CD4-positive, alpha-beta T cell treated with Interleukin-2 at 100 ng/mL for 4 hours (primary cell): ENCODE data around the gene ZNF24.

Source experiments
- DNase-seq: peaks from one replicate; pipeline ENCODE4 v3.0.0-alpha.2; 2020; ENCODE audit warnings: low spot score

Gene ZNF24

DNA sequence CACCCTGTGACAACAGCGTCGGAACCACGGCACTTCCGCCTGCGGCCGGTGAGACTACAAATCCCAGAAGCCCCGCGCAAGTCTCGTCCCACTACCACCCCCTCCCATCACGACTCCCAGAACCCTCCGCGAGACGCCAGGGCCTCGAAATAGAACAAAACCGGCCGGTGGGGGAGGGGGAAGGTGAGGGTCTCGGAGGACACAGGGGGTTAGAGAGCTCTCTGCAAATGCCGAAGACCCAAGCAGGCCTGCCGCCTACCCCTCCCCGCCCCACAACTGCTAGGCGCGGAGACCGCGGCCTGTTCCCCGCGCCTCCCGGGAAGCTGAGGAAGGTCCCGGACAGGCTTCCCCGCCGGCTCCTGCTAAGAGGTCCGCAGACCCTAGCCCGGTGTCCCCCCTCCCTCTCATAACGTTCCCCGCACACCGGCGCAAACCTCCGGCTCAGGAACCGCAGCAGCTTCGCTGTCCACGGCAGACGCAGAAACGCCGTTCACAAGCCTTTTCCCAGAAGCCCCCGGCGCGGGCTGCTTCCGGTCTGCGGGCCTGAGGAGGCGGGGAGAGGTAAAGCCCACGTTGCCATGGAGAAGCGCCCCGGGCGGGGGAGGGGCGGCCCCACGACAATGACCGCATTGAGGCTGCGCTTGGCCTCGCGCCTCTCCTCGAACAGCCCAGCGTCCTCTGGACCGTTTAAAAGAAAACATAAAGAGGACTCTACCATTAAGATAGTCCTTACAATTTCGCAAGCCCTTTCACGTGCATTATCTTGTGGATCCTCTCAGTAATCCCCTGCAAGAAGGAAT lies at the start of gene ZNF24:
Gene ZNF24, minus strand, starts transcription at position 485 of the 800 bp plus-strand sequence. CDS start 3,770 bp downstream, outside the sequence.
- peak; percentile 91 for DNase-seq

DNA sequence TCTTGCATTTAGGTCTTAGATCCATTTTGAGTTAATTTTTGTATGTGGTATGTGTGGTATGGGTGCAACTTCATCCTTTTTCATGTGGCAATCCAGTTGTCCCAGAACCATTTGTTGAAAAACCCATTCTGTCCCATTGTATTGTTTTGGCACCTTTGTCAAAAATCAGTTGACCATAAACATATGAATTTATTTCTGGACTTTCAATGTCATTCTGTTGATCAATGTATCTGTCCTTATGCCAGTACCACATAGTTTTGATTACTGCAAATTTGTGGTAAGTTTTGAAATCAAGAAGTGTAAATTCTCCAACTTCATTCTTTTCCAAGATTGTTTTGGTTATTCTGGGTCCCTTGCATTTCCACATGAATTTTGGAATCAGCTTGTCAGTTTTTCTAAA lies 49.5 kb upstream of the ZNF24 start:
- DNase-seq, result no peak

- DNase-seq, result no peak
Observed at GRCh38 chr18:35392375-35392774, 48.2 kb upstream of the ZNF24 start.

DNA sequence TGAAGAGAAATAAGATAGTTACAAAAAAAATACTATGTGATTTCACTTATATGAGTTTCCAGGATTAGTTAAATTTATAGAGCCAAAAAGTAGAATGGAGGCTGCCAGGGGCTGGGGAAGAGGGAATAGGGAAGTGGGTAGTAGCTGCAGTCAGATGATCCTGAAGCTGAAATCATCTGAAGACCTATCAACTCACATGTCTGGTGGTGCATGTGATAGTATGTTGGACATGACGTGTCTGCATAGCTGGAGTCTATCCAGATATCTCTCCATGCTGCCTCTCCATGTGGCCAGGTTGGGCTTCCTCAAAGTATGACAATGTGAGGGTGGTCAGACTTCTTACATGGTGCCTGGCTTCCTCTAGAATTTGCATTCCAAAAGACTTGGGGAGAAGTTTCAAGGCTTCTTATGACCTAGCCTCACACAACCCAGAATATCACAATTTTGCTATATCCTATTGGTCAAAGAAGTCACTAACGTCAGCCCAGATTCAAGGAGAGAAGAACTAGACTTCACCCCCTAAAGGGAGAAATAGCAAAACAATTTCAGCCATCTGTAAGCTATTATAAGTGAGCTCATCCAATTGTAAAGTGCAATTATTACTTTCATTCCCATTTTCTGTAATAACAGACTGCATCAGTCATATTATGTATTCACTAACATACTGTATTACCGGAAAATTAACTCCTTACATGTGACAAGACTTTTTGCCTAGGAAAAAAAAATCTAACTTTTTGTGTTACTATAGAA lies 46.9 kb upstream of the ZNF24 start:
- no peak for DNase-seq

GRCh38 chr18:35389095-35389618 lies 44.9 kb upstream of the ZNF24 start:
- DNase-seq, result no peak

DNA sequence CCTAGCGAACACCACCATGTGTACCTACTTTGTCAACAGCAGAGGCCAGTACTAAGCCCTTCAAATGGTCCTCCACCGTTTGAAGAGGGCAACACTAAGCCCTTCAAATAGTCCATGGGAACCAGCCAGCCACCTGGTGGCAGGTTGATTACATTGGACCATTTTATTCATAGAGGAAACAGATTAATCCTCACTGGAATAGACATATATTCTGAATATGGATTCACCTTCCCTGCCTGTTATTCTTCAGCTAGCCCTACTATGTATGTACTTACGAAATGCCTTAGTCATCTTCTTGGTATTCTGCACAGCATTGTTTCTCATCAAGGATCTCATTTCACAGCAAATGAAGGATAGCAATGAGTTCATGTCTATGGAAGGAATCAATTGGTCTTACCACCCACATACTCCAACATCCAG lies 42.9 kb upstream of the ZNF24 start:
- peak; percentile 4 for DNase-seq

DNA sequence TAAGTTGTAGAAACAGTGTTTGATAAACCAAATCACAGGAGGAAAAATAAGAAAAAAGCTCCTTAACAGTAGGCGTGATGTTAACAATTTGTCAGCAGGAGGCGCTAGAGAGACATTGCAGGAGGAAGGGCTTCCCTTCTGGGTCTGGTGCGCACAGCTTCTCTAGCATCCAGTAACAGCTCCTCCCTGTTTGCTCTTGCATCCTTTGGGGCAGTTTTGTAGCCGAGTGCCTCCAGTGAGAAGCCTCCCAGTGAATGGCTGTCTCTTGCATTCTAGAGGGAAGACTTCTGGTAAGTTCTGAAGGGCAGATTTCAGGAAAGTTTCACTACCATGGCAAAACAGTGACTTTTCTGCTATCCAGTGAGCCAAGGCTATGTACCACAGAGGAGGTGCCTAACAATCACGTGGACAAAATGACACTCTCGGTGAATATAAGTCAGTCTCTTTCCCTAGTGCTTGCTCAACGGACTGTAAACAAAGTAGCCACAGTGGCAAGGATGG lies 42.4 kb upstream of the ZNF24 start:
- DNase-seq, result peak; percentile 80

GRCh38 chr18:35383136-35383535 lies 38.9 kb upstream of the ZNF24 start:
- no peak for DNase-seq

DNA sequence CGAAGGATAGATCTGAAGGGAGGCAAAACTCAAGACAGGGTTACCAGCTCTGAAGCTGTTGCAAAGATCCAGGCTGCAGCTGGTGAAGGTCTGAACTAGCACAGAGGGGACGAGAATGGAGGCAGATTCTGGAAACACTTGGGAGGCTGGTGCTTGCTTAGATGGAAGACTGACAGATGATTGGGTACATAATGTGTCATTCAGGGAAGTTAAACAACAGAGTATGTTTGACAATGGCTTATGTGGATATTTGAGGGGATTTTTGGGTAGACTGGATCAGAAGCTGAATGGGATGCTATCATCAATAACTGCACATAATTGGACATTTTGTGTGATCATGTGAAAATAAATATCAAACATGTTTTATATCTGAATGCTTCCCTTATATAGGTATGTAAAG lies 35.2 kb upstream of the ZNF24 start:
- no peak for DNase-seq

DNA sequence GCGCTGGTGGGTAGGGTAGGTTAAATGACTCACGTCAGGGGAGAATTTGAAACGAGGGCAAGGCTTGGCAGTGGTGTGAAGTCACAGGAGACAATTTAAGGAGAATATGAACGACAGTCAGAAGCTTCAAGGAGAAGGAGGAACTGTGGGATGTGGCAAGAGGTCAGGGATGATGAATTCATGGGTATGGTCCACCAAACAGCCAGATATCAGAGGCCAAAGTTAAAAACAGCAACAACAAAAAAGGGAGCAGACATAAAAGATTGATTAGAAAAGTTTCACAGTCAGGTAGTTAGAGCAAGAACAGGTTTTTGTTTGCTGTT lies 34.3 kb upstream of the ZNF24 start:
- no peak for DNase-seq

- no peak for DNase-seq
Observed at GRCh38 chr18:35377875-35378573, 33.8 kb upstream of the ZNF24 start.

GRCh38 chr18:35376742-35377695 lies 32.8 kb upstream of the ZNF24 start, which contains the start of gene ZNF396:
ZNF396 (minus strand) TSS chr18:35377337; CDS start chr18:35374292, 3,045 bp downstream.
- DNase-seq, result peak; percentile 61

GRCh38 chr18:35376393-35376741 lies 32.1 kb upstream of the ZNF24 start:
- peak; percentile 8 for DNase-seq

GRCh38 chr18:35374708-35375107 lies 30.5 kb upstream of the ZNF24 start:
- DNase-seq, result no peak

DNA sequence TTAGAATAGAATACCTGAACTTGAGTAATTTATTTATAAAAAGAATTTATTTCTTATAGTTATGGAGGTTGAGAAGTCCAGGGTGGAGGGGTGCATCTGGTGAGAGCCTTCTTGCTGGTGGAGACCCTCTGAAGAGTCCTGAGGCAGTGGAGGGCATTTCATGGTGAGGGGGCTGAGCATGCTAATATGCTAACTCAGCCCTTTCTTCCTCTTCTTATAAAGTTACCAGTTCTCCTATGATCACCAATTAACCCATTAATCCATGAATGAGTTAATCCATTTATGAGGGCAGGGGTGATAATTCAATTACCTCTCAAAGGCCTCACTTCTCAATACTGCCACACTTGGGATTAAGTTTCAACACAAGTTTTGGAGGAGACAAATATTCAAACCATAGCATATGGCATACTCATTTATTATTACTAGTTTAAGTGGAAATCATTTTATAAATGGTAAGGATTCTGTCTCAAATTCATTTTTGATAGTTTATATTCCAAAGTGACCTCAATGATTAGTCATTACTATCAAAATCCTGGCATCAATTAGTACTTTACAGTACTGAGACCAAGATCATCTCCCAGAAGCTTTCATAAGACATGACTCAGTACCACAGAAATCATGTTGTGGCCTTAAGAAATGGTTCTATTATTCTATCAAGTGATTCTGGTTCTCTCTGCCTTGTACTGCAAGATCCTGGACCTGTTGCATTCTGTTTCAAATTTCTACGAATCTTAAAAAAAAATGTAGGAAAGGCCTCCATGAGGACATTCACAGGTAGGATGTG lies 27.4 kb upstream of the ZNF24 start:
- DNase-seq, result no peak

- DNase-seq, result no peak
Observed at GRCh38 chr18:35369126-35369525, 24.9 kb upstream of the ZNF24 start.

GRCh38 chr18:35368595-35368994 lies 24.4 kb upstream of the ZNF24 start:
- no peak for DNase-seq

- DNase-seq, result no peak
Observed at GRCh38 chr18:35362531-35362930, 18.3 kb upstream of the ZNF24 start.

DNA sequence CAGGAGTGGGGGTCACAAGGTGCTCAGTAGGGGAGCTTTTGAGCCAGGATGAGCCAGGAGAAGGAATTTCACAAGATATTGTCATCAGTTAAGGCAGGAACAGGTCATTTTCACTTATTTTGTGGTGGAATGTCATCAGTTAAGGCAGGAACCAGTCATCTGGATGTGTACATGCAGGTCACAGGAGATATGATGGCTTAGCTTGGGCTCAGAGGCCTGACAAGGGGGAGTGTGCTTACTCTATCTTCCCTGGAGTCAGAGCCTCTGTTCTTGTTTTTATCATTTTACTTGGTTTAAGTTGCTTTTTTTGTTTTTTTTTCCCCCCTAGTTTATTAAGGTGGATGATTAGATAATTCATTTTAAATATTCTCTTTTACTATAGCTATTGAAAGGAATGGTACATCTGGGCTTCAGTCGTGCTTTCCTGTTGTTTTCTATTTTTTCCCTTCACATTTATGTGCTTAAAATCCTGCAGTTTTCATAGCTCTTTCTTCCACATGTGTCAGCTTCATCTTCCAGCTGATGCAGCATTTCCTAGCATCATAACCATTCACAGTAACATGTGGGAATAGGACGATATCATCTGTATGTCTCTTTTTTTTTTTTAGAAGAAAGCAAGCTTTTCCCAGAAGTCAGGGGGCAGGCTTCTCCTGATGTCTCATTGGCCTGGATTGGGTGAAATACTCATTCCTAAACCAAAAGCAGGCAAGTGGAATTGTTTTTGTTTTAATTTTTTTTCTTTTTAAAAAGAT lies 17.5 kb upstream of the ZNF24 start:
- DNase-seq, result no peak

GRCh38 chr18:35355140-35355618 lies 11.0 kb upstream of the ZNF24 start:
- DNase-seq, result peak; percentile 73
